Femur (tissue), 1 donor: ENCODE results near the gene CARMIL1.

Experiments
- DNase-seq: peaks from one replicate; pipeline ENCODE4 v3.0.0-alpha.2; 2017

CARMIL1 gene

GRCh38 chr6:25449774-25450173, 170.6 kb downstream of the CARMIL1 start:
- peak; percentile 47 for DNase-seq

GRCh38 chr6:25450469-25451198, 171.5 kb downstream of the CARMIL1 start:
- DNase-seq, result no peak

- DNase-seq, result peak; percentile 22
Observed at GRCh38 chr6:25452031-25452430, 172.9 kb downstream of the CARMIL1 start.

GRCh38 chr6:25453288-25453687, 174.1 kb downstream of the CARMIL1 start:
- no peak for DNase-seq

- no peak for DNase-seq
Observed at GRCh38 chr6:25454136-25454535, 175.0 kb downstream of the CARMIL1 start.

GRCh38 chr6:25456249-25457040, 177.3 kb downstream of the CARMIL1 start:
- no peak for DNase-seq

- no peak for DNase-seq
Observed at GRCh38 chr6:25457516-25457915, 178.3 kb downstream of the CARMIL1 start.

- no peak for DNase-seq
Observed at GRCh38 chr6:25458485-25458884, 179.3 kb downstream of the CARMIL1 start.

GRCh38 chr6:25462235-25462897, 183.2 kb downstream of the CARMIL1 start:
- DNase-seq, result no peak

- no peak for DNase-seq
Observed at GRCh38 chr6:25463441-25463840, 184.3 kb downstream of the CARMIL1 start.

GRCh38 chr6:25464225-25464624, 185.1 kb downstream of the CARMIL1 start:
- DNase-seq, result no peak

- no peak for DNase-seq
Observed at GRCh38 chr6:25465941-25466340, 186.8 kb downstream of the CARMIL1 start.

GRCh38 chr6:25468881-25469280, 189.7 kb downstream of the CARMIL1 start:
- DNase-seq, result no peak

GRCh38 chr6:25469797-25470388, 190.7 kb downstream of the CARMIL1 start:
- DNase-seq, result no peak

GRCh38 chr6:25472306-25472705, 193.1 kb downstream of the CARMIL1 start:
- DNase-seq, result no peak

GRCh38 chr6:25472906-25473305, 193.7 kb downstream of the CARMIL1 start:
- no peak for DNase-seq

- no peak for DNase-seq
Observed at GRCh38 chr6:25473447-25473846, 194.3 kb downstream of the CARMIL1 start.

GRCh38 chr6:25476126-25476525, 197.0 kb downstream of the CARMIL1 start:
- no peak for DNase-seq

GRCh38 chr6:25477006-25477590, 197.9 kb downstream of the CARMIL1 start:
- DNase-seq, result no peak

- DNase-seq, result no peak
Observed at GRCh38 chr6:25478973-25479372, 199.8 kb downstream of the CARMIL1 start.

GRCh38 chr6:25481267-25481666, 202.1 kb downstream of the CARMIL1 start:
- DNase-seq, result no peak

GRCh38 chr6:25482996-25483395, 203.8 kb downstream of the CARMIL1 start:
- DNase-seq, result no peak

GRCh38 chr6:25483943-25484342, 204.8 kb downstream of the CARMIL1 start:
- DNase-seq, result no peak
